Thyroid gland (tissue), 4 donors: ENCODE results near the gene FBXW5.

Experiments used
- POLR2A ChIP-seq, 2 donors: fragments of 450-650 bp; IDR thresholded peaks; one replicate each; pipeline ENCODE4 v1.6.1; 2017; ENCODE audit warnings: antibody characterized with exemption in 2 of 2, mild to moderate bottlenecking in 2 of 2, moderate library complexity in 1 of 2
- TF ChIP-seq, protein P1 (sequence below), 6 experiments: fragments of 200-600 bp in 3 of 6; fragments of 450-650 bp in 3 of 6; sonication (generic) in 3 of 6; IDR thresholded peaks; one replicate each; pipeline ENCODE4 v1.5.1; 2016 to 2019; ENCODE audit warnings: antibody characterized with exemption in 6 of 6, mild to moderate bottlenecking in 2 of 6, inconsistent platforms in 1 of 6, moderate library complexity in 1 of 6

- TF ChIP-seq, protein P1, sequence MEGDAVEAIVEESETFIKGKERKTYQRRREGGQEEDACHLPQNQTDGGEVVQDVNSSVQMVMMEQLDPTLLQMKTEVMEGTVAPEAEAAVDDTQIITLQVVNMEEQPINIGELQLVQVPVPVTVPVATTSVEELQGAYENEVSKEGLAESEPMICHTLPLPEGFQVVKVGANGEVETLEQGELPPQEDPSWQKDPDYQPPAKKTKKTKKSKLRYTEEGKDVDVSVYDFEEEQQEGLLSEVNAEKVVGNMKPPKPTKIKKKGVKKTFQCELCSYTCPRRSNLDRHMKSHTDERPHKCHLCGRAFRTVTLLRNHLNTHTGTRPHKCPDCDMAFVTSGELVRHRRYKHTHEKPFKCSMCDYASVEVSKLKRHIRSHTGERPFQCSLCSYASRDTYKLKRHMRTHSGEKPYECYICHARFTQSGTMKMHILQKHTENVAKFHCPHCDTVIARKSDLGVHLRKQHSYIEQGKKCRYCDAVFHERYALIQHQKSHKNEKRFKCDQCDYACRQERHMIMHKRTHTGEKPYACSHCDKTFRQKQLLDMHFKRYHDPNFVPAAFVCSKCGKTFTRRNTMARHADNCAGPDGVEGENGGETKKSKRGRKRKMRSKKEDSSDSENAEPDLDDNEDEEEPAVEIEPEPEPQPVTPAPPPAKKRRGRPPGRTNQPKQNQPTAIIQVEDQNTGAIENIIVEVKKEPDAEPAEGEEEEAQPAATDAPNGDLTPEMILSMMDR (IDR thresholded peaks at IDR 0.05): no peak
- TF ChIP-seq POLR2A (IDR thresholded peaks at IDR 0.05): no peak
Measured at GRCh38 chr9:136957461-136957860, 12.9 kb upstream of the FBXW5 start.
